ENCODE results near the gene ATRNL1. TPM values are rescaled to one million over a fixed set of nuclear protein-coding genes. Genes with fewer than 3 reads are reported as not detected.
A peak's percentile ranks its signal among the peaks of the same experiment; 100 is the strongest.

Gene ATRNL1
- polyA plus RNA-seq, 3 donors, result 20.2 to 26.7 (median 26.5) TPM

DNA sequence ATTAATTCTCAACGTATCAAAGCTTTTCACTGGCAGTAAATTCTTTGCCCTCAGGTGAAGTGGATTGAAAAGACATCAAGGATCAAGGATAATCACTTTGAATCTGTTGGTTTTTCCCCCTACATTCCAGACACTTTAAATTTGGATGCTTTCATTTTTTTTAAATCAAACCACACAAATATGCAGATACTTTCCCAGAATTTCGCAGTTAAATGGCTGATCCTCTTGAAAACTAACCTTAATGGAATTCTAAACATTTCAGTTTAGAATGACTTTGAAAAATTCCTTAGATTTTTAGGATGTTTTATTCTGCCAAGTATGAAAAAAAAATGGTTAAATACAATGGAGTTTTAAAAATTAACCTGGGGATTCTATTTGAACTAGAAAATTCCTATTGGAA, 853.9 kb downstream of the ATRNL1 start:
- DNase-seq, result no peak

DNA sequence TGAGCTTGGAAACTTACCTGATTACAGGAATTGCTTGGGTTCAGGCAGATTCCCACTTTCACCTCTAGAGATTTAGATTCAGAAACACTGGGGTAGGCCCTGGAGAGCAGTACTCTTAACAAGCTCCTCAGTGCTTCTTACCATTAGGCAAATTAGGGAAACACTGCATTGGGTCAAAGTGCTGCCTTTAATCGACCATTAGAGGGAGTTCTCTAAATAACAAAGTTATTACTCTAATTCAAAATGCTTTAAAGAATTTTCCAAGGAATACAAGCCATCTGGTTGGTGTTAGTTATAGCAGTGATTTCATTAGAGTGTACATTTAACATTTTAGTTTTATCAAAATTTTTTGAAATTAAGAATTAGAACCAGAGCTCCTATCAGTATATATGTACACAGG, 855.3 kb downstream of the ATRNL1 start:
- DNase-seq, result no peak

DNA sequence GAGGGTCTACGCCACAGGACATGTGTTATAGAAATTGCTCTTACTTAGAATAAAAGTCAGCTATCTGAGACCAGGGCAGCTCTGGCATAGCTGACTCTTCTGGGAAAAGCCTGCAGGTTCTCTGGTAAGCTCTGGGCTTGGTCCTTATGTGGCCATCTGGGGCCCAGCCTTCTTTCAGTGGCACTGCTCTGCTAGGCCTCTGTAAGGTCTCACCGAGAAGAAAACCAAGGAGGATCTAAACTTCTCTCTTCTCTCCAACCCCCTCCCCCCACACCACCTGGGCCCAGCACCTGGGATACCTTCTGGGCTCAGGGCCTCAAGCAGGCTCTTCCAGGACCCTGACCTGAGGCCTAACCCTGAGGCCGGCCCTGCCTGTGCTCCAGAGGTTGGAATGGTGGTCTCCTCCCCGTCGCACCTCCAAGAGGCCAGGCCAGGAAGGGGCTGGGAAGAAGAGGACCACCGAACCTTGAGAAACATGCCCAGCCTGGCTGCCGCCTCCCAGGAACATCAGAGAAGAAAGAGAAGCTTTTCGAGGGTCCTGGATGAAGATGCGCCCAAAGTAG, 856.2 kb downstream of the ATRNL1 start:
- DNase-seq, result no peak

DNA sequence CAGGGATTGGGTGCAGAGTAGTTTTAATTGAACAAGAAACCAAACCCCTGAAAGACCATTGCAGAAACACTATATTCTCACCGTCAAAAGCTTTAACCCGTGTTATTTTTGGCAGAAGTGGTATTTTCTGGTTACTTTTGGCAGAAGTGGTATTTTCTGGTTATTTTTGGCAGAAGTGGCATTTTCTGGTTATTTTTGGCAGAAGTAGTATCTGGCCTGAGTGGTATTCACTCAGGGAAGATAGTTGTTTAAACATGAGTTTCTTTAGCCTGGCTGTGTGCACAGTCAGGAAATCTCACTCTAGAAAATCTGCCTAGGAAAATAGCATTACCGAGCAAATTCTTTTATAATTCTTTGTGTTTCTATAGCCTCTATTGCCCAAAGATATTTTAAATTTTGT, 857.2 kb downstream of the ATRNL1 start:
- no peak for DNase-seq

DNA sequence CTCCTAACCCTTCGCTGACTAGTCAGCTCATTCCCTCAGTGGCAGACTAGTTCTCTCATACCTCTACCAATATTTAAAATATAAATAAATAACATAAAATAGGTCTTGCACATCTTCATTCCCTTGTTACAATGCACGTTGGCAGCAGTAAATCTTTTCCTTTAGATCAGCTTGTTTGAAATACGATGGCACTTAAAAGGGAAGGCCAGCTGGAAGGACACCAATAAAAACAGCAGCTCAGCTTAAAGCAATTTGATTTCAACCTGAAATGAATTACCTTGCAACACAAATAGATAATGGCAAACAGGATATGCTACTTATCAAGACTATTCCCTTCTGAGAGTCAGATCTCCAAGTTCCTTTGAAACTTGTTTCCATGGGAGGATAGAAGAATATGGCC, 858.1 kb downstream of the ATRNL1 start:
- no peak for DNase-seq

DNA sequence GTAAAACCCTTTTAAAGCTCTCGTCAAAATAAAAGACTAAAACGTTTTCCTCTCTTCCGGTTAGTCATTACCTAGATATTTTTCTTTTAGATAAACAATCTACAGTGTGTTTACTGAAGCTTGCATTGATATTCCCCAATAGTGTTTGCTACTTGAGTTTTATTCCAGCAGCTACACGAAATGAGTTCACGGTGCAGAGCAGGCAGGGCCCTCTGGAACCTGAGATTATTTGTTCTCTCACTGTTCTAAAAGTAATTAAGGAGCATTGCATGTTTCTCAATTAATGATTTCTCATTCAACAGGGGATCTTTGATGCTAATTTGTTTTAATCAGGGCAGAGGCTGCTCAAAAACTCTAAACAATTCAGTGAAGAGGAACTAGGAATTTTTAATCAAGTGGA, 860.1 kb downstream of the ATRNL1 start:
- no peak for DNase-seq

DNA sequence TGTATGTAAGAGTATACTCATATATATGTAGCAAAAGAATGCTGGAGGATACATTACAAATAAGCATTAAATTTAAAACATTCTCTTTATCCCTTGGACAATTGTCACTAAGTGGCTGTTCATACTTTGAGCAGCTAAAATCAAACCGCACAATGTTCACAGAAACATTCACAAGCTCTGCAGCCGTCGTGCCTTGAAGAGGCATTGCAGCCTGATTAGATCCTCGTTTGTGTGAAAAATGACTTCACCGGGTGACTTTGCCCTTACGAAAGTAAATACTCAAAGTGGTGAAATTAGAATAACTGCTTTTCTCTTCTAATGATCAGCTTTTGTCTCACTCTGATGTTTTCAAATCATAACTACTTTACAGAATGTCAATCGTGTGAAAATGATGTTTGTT, 860.8 kb downstream of the ATRNL1 start:
- no peak for DNase-seq

DNA sequence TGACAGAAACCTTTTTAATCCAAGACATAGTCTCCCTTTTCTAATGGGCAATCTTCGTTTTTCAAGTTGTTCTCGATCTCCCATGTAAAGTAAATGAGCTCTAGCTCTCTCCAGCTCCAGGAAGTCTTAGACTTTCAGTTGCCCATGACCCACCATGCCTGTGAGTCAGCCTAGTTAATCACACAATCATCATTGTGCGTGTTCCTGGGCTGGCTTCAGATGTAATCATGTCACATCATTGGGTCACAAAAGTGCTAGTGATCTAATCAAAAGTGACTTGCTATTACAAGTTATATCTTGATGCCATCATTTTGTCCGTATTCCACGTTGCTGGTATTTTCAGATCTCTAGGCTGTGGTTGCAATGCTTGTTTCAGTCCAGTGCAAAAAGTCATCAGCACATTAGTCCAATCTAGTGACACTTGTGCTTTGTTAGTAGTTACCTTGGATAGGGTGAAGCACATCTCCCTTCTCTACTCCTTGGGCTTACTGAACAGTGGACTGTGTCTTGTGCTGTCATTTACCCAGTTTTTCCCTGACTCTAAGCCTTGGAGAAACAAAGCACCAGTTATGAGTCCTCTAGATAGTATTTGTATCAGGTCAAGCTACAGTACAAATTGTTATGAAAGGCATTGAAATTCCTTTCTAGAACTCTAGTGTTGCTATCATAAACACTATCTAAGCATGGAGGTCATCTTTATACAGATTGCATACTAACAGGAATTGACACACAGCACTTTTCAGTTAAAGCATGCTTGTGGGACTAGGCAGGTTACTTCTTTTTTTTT, 863.3 kb downstream of the ATRNL1 start:
- DNase-seq, result no peak

DNA sequence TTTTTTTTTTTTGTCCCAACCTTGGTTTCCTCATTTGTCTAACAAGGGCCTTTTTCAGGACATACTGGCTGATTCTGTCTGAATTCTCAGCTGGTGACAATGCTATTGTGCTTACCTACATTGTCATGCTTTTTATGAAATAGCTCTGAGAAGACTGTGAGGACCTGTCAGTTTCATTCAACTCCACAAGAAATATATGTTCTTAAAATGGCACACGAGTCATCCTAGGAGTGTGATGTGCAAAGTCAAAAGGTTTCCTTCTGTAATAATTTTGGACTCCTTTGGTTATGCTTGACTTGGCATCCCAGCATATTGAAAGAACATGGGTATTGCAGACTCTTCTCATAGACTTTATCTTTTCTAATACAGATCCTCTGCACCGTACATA, 863.8 kb downstream of the ATRNL1 start:
- DNase-seq, result no peak

DNA sequence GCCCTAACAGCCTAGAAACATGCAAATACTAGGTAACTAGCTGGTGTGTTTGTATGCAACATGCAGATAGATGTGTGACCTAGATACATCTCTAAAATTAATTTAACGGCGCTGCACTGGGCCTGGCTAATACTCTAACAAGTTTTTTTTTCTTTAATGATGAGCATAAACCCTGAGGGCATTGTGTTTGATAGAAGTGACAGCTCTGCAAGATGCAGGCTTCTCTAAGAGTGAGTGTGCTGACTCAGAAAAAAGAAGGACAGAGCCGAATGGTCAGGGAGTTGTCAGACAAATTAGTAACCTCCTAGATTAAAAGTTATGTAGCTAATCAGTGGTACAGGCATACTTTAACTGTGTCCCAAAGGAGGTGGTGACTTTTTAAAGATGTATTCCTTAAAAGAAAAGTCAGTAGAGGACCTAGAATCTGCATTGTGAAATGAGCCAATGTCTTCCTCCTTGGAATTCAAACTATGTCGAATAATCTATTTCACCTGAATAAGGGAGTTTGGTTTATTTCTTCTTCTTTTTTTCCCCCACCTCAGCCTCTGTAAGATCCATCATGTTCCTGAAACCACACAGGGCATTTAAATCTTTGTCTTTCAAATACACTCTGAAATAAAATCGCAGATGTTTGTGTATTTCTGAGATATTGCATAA, 864.7 kb downstream of the ATRNL1 start:
- DNase-seq, result no peak

DNA sequence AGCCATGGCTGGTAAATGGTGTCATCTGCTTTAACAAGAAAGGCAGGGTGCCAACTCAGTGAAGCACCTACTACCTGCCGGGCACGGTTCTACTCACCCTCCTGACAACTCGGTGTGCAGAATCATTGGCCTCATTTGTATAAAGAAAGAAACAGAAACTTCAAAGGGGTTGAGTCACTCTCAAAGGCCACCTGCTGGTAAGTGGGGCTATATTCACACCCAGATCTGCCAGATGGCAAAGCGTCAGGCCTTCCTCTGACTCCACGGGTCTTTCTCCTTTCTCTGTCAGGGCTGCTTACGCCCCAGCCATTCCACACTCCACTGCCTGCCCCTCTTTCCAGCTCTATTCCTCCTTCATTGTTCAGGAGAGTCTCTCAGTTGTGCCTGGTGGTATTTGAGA, 870.7 kb downstream of the ATRNL1 start:
- no peak for DNase-seq

DNA sequence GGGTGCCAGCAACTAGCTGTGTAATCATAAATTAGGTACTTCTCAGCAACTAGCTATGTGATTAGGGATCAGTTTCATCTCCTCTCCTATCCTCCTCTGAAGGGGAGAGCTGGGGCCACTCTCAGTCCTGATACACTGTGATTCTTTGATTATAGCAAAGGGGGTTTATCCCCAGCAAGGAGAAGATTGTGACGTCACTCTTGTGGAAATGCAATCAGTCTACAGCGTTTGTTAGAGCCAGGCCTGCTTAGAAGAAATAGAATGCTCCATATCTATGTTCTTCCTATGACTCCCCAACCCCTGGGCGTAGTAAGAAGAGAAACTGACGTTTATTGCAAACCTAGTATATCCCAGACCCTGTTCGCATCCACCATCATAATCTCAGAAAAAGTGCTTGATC, 871.7 kb downstream of the ATRNL1 start:
- no peak for DNase-seq

DNA sequence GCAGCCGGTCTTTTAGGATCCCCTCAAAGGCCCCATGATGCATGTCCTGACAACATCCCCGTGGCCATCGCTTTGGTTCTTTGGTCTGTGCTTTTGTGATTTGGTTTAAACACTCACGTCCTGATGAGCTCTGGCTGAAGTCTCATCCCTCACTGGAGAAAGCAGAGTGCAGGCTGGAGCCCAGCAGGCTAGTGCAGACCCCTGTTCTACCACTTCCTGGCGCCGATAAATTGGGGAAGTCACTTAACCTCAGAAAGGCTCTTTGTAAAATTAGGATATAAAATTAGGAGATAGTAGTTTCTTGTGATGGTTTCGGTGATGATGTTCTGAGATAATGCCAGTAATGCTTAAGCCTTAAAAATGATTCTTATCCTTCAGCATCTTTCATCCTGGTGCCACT, 872.2 kb downstream of the ATRNL1 start:
- no peak for DNase-seq

DNA sequence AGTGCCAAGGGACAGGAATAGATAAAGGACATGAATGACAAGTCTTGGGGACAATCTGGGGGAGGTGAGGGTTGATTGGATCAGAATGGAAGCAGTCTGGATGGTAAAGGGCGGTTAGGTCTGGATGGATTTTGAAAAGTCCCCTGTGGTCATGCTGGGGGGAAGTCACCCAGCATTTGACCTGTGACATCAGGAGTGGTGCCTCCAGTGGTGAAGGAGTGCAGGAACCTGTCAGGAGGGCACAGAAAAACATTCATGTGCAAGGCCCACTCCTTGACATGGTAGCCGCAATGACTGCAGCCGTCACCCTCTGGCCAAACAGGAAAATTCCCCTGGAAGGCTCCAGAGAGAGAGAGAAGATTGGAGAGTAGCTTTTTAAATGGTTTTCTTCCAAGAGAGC, 875.1 kb downstream of the ATRNL1 start:
- DNase-seq, result no peak

DNA sequence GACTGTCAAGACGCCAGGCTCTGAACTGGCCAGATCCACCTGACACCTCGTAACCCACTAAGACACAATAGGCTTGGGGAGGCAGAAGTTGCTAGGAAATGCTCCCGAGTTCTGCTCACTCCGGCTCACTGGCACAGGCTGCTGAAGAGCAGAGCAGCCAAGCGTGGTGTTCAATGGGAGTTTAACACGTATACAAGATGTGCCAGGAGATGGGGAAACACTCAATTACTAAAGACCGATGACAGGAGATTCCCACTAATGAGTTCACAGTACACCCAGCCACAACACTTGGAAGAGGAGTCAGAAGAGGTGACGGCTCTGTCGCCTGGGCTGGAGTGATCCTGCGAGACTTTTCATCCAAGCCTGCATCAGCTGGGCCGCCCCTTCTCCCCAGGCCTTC, 876.4 kb downstream of the ATRNL1 start:
- DNase-seq, result peak; percentile 33

DNA sequence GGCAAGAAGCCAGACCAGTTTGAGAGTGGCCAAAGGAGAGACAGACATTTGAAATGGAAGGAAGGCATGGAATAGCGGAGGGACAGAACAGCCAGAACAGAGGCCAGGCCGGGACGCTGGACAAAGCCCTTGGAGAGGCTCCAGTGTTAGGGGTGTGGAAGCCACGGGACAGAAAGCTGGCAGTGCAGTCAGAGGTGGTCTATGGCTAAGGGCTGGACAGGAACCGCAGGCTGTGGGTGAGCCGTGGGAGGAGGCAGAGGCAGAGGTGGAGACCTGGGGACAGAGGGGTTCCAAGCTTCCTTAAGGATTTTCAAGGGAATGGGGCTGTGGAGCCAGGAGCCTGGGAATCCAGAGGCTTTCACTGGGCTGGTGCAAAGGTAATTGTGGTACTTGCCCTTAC, 878.8 kb downstream of the ATRNL1 start:
- no peak for DNase-seq

DNA sequence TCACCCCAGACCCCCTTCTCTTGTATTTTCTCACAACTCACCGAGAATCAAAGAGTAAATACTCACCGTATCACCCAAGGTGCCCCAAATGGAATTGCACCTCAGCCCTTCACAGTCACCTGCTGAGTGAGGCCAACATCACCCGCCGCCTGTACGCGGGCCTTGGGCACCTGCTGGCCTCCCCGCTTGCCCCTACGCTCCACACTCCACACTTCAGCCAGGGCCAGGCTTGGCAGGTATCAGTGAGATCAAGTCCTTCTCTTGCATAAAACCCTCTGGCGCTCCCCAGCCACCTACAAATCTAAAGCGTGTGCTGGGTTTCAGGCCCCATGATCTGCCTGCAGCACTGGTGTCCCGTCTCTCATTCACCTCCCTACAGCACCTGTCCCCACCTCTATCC, 879.3 kb downstream of the ATRNL1 start:
- DNase-seq, result no peak

DNA sequence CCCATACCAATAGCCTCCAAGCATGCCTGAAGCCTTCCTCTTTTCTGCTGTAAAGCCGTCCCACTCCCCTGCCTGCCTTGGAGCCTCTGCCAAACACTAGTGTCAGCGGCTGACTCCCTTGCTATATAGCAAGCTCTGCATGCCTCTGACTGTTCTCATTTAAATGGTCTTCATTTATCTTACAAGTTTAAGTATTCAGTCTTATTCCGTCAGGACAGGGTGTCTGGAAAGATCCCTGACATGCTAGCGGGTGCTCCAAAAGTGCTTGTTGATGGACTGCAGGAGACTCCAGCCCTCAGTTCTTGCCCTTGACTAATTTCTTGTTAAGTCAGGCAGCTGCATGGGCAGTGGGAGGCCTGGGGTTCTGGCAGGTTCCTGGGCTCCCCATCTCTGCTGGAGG, 881.2 kb downstream of the ATRNL1 start:
- no peak for DNase-seq

DNA sequence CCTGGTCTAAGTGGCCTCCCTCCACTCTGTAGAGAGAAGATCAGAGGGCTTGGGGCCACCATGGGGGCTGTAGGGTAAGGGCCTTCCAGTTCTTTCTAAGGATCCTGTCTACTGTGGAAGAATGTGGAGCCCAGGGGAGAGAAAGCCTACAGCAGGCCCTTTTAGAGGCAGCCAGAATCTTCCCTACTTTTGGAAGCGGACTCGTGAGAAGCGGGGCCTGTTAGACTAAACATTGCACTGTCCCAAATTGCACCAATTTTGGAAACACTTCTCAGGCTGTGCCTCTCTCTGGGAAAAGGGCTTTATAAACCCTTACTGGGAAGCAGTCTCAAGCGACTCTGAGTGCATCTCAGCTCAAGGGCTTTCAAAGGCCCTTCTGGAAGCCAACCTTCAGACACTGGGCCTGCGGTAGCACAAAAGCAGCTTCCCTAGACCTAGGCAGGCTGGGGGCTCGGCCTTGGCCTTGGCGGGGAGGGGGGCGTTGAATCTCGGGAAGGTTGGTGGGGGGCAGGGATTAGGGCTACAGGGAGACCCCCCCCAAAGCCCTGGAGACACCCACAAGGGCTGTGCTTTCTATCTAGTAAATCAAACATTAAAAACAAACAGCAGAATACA, 881.8 kb downstream of the ATRNL1 start:
- DNase-seq, result no peak

DNA sequence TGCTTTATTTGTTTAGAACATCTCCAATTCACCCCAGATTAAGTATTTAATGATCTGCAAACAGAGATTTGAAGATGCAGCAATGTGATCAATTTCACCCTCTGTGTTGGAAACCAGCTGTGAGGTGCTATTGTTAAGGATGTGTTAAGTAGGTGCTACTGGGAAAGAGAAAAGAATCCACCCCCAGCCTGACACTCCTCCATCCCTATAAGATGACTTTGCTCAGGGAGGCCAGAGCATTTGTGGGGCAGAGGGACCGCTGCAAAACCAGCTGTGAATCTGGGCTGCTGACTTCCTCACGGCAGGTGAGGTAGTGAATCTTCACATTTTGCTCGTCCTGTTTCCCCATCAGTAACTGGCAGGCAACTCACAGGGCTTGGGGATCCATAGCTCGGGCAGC, 882.3 kb downstream of the ATRNL1 start:
- DNase-seq, result no peak

DNA sequence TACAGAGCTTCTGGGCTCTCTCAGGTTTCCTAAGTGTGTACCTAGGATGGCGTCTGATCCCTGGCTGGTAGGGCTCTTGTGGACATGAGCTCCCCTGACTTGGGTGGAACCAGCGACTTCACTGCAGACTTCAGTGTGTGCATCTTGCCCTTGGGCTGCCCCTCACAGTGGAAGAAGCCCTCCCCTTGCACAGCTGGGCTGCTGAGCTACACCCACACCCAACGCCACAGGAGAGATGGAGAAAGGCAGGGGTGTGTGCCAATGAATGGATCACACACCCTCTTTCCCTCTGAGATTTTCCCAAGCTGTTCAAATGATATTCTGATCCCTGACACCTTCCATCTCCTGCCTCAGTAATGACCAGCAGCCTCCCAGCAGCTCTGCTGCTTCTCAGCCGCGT, 883.2 kb downstream of the ATRNL1 start:
- DNase-seq, result no peak

DNA sequence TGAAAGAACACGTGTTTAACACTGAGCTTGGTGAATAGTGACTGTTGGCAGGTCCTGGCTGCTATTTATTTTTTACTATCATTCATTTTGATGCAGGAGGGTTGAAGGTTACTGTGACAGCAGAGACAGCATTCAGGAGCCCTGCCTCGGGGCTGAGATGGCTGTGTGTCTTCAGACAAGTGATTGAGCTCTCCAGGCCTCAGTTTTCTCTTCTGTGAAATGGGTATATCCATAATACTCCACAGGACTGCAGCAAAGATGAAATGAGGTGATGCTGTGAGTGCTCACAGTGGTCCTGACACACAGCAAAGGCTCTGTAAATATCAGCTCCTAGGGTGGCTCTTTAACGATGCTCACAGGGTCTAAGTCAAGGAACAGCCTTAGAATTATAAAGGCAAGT, 884.7 kb downstream of the ATRNL1 start:
- DNase-seq, result no peak

DNA sequence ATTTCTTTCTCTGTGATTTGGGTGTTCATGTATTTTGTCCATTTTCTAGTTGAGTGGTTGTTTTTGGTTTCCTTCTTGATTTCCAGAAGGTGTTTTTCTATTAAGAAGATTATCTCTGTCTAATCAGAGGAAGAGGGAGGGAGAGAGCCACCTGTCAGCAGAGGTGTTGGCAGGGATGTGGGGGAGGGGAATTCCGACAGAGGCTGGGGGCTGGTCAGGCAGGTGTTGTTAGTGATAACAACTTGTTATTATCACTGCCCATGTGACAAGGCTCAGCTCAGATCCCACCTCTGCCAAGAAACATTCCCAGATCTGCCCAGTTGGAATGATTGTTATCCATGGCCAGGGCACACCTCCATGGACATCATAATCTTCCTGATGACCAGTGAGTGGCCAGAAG, 886.4 kb downstream of the ATRNL1 start:
- DNase-seq, result no peak
